ENCODE measurements around the gene APP.

Gene APP

DNA sequence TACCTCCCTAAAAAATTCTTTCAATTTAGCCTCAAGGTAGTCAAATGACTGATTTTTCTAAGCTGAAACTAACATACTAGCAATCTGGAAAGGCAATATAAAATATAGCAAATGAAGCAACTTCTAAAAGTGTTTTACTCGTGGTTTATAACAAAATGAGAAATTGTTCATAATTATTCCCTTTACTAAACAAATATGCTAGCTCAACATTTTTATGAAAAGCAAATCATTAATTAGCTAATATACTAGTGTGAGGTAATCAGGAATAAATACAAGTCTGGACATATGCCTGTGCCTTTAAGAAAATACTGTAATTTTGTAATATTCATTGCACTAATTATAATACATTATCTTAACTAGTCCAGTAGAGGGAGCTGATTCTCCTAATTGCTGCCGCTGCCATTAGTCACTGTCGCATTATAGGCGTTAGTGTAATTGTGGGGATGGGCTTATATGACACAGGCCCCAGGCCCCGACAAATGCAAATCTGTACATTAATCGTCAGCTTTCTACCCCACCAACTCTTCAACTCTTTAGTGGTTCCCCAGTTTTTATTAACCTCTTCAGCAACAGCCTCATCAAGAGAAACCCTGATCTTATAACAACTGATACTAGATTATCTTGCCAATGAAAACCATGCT is 274.9 kb downstream of the APP start:
- DNase-seq, result no peak

DNA sequence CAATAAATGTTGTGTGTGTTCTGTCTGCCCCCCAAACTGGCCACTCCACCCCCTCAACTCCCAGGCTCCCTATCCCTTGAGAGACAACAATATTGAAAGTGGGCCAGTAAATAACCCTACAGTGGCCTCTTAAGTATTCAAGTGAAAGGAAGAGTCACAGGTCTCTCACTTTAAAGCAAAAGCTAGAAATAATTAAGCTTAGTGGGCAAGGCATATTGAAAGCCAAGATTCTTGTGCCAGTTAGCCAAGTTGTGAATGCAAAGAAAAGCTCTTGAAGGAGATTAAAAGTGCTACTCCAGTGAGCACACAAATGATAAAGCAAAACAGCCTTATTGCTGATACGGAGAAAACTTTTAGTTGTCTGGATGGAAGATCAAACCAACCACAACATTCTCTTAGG is 277.4 kb downstream of the APP start:
- DNase-seq, result no peak

DNA sequence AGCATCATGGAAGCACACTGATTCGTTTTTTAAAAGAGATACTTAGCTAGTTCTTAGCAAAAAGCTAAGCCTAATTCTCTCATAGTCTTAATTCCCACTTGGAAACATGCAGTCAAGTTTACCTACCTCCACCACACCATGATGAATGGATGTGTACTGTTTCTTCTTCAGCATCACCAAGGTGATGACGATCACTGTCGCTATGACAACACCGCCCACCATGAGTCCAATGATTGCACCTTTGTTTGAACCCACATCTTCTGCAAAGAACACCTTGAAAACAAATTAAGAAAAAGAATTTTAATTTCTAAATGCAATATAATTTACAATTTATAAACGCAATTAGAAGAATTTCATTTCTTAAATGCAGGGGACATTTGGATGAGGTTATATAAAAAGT is 279.0 kb downstream of the APP start:
- no peak for DNase-seq

DNA sequence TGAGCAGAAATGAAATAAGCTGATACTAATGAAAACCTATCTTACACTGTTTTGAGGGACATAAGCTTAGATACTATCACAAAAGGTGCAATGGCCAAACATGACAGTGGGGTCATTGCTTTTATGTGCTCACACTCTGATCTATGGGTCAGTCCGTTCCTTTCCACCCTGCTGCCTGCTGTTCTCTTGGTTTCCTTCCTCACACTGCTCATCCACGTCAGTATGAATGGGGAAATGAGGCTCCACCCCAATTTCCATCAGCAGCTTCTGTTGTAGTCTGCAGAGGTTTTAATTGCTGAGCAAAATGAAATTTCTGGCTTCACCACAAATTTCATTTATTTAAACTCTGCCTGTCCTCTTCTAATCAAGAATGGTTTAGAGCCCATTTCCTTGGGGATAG is 280.6 kb downstream of the APP start:
- no peak for DNase-seq

DNA sequence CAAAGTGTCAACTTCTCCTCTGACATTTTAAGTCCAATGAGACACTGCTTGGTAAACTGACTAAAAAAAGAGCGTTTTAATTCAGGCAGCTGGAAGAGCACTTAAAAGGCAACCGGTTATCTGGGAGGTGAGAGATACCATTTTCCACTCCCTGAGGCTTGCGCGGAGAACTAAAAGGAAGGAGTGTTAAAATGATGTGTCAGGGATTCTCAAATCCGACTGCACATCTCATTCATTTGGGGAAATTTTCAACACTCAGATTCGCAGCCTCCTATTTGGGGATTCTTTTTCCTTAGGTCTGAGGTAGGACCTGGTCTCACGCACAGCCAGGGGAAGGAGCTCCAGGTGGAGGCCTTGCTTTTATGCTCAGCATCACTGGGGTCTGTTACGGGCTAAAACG is 281.9 kb downstream of the APP start:
- no peak for DNase-seq

DNA sequence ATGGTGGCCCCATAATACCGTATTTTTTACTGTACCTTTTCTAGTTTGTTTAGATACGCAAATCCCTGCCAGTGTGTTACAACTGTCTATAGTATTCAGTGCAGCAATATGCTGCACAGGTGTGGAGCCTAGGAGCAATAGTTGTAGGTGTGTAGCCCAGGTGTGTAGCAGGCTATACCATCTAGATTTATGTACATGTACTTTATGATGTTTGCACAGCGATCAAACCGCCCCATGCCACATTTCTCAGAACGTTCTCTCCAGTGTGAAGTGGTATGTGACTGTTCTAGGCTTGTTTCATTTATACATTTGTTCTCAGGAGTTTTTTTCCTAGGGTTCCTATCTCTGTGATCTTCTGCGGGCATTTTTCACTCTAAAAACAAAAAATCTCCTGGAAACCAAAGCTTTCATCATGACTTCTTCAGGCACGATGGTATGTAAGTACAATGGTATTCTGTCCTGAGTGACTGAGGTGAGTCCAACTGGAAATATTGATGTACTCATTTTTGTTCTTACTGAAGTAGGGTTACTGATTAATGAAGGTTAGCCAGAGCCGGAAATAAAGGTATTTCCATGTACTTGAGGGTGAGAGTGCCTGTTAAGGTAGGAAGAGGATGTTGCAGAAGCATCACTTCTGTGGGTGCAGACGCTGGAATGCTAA is 282.8 kb downstream of the APP start:
- DNase-seq, result no peak

DNA sequence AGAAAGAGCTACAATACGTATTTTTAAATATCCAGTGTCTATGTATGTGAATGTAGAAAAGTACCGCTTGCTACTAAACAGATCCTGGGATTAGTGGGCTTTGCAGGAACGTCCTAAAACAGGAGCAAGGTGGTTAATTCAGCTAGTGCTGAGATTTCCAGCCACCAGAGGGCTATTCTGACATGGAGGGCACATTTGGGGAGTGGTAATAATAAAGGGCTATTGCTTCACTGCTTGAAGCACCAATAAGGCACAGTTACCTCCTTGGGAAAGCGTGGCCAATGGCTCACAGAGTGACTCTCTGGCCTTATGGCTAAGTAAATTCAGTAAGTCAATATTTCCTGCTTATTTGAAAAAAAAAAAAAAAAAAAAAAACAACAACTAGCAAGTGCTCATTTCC is 283.4 kb downstream of the APP start:
- no peak for DNase-seq

DNA sequence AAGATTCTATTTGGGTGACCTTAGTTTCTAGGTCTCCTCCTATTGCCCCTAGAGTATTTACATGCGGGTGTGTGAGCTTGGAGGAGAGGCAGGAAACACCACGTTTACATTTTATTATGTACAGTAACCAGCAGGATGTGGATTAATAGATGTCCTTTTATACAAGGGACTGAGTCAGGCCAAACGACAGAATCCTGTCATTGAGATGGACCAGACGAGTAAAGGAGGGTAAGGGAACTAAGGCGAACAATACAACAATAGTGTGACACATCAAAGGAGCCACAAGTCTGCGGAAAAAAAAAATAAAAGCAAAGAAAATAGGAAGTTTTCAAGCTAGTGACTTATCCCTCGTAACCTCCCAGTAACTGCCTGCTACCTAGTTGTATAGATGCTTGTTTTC is 284.7 kb downstream of the APP start:
- DNase-seq, result no peak

DNA sequence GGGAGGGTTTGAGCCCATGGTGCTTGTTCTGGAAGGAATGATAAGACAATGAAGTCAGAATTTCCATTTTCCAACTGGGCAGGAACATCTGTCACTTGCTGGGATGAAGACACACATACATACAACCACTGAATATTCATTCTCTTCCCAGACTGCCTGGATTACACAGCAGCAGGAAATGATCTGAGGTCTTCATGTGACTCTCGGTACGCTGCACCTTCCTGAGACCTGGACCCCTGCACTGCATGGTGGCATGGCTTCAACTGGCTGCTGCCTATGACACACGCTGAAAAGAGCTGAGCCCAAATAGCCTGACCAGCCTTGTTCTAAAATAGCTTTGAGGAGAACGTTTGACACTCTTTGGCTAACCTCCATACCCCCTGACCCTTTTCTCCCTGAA is 285.2 kb downstream of the APP start:
- no peak for DNase-seq

DNA sequence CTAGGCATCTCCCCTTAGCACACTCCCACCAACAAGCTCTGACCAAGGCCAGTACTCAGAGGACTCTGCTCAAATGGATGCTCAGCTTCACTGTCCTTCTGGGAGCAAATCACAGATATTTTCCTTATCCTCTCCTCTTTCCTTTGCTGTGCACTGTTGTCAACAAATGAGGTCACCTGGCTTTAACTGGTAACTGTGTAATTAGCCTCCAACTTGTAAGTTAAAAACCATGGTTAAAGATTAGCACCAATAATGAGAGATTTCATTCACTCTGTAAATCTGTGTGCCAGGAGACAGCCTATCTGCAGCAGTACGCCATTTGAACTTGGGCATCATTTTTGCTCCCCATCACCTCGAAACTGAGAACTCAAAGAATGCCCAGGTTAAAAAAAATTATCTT is 286.3 kb downstream of the APP start:
- no peak for DNase-seq

DNA sequence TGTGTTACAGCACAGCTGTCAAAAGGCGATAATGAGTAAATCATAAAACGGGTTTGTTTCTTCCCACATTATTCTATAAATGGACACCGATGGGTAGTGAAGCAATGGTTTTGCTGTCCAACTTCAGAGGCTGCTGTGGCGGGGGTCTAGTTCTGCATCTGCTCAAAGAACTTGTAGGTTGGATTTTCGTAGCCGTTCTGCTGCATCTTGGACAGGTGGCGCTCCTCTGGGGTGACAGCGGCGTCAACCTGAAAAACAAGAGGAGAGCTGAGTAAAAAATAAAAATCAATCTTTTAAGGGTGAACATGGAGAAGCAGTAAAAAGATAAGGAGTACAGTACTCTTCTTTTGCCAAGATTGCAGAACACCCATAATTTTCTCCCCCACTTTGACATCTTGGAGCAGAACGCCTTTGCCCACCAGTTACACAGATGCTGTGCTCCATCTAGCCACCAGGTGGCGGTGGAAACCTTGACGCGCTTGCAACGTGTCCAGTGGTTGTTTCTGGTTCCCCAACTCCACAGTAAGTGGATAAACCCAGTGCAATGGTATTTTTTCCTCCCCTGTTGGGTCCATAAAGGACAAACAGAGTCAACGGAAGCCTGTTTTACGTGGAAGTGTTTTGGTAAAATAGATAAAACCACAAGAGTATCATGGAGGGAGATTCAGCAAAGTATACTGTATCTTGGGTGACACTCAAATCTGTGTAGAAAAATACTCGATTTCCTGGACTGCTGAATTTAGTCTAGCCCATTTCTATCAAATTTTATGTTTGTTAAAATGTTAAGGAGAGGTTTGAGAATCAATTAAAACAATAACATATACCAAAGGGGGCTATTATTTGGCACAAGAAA is 288.8 kb downstream of the APP start:
- DNase-seq, result peak; percentile 38 to 50

DNA sequence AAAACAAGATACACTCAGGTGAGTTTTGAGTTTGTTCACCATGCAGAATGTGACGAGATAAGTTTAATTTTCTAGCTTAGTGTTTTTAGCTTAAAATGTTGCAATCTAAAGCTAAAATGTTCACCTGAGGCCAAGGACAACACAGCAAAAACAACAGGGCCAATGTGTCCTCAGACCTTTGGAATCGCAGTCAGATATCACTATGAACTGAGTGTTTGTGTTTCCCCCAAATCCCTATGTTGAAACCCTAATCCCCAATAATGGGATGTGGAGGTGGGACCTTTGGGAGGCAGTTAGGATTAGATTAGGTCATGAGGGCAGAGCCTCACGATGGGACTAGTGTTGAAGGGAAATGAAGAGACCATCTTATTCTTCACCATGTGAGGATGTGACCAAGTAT is 291.4 kb downstream of the APP start:
- no peak for DNase-seq

DNA sequence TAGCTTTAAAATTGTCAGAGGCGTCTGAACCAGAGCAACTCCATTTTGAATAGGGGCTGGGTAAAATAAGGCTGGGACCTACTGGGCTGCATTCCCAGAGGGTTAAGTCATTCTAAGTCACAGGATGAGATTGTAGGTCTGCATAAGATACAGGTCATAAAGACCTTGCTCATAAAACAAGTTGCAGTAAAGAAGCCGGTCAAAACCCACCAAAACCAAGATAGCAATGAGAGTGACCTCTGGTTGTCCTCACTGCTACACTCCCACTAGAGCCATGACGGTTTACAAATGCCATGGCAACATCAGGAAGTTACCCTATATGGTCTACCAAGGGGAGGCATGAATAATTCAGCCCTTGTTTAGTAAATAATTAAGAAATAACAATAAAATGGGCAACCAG is 292.2 kb downstream of the APP start:
- no peak for DNase-seq

DNA sequence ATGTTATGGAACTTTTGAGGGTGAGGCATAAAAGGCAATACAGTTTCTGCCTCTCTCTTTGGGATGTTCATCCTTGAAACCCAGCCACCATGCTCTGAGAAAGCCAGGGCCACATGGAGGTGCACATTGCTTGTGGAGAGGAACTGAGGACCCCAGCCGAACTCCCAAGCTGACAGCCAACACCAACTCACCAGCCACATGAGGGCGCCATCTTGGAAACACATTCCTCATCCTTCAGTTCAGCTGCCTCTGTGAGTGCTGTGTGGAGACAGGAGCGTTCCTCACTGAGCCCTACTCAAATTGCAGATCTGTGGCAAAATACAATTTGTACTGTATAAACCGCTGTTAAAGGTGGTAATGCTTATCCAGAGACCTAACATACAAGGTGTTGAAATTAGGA is 298.3 kb downstream of the APP start:
- no peak for DNase-seq

DNA sequence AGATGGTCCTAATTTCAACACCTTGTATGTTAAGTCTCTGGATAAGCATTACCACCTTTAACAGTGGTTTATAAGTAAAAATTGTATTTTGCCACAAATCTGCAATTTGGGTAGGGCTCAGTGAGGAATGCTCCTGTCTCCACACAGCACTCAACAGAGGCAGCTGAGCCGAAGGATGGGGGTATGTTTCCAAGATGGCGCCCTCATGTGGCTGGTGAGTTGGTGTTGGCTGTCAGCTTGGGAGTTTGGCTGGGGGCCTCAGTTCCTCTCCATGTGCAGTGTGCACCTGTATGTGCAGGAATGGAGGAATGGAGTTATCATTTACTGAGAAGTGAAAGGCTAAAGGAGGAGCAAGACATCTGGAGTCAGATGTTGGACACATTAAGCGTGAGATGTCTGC is 299.0 kb downstream of the APP start:
- DNase-seq, result no peak

DNA sequence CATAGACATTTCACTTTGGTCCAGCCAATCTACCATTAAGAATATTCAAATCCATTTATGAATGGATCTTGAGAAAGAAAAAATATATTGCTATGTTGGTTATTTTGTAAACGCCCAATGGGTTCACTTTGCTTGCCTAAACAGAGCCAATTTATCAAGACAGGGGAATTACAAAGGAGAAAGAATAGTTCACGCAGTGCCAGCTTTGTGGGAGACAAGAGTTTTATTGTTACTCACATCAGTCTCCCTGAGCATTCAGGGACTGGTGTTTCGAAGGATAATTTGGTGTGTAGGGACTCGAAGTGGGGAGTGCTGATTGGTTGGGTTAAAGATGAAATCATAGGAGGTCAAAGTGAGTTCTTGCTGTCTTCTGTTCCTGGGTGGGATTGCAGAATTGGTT is 300.5 kb downstream of the APP start:
- no peak for DNase-seq

DNA sequence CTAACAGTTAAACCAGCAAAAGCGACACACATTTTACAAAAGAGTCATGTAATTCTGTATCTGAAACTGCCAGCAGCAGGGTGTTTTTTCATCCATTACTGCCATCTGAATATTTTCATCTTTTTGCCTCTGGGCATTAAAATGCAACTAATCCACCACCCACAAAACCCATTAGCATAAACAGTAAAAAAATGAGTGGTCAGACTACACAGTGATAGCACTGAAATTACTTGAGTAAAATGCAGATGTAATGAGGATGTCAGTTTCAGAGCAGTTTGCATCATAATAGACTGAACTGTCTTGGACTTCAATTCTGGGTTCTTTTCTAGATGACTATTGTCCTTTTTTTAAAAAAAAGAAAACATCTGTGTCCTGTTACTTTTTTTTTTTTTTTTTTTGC is 303.5 kb downstream of the APP start:
- no peak for DNase-seq

DNA sequence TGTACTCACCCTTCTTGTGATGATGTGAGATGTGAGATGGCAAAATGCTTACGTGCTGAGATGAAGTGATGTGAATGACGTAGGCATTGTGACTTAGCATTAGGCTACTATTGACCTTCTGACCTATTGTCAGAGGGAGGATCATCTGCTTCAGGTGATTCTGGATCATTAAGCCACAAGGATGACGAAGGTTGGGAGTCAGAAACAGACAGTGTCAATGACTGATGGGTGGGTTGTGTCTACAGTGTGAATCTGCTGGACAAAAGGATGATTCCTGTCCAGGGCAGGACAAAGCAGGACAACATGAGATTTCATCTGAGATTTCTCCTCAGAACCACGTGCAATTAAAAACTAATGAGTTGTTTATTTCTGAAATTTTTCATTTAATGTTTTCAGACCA is 306.8 kb downstream of the APP start:
- no peak for DNase-seq

DNA sequence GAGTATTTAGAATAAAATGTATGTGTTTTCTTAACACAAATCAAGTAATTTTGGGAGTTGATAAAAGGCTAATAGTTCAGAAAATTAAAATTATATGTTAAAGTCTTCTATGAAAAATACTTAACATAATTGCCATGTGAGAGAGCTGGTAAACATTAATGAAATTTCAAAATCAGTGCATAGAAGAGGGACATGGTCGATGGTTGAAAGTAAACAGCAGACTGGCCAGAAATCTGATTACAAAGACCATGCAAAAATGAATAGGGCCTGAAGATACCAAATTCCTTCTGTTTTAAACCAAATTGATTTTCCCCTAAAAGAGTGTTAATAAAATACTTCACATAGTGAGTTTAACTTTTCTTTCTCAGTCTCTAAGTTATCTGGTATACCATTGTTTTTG is 307.5 kb downstream of the APP start:
- DNase-seq, result no peak

DNA sequence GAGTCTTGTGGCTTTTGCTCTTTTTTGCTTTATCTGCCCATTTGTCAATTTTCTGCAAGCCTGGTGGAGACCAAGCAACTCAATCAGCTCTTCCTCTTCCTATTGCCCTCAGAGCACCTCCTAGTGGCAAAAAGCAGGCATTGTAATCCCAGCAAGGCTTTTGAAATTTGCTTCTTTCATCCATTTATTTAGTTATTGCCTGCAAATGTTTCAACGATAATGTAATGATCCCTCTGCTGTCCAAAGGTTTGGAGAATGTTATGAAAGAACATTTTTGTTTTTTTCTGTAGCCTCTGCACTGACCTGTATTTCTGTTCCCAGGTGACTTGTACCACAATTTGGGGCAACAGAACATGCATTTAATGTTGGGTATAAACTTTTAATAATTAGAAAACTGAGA is 308.0 kb downstream of the APP start:
- DNase-seq, result no peak

DNA sequence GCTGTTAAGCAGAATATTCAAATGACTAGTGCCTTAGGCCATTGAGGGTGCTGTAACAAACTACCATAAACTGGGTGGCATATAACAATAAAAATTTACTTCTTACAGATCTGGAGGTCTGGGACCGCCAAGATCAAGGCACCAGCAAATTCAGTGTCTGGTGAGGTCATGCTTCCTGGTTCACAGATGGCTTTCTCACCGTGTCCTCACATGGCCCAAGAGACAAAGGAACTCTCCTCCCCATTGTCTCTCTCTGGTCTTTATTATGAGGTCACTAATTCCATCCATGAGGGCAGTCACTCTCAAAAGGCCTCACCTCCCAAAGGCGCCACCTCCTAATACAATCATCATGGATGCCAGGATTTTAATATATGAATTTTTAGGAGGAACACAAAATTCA is 308.5 kb downstream of the APP start:
- DNase-seq, result no peak

DNA sequence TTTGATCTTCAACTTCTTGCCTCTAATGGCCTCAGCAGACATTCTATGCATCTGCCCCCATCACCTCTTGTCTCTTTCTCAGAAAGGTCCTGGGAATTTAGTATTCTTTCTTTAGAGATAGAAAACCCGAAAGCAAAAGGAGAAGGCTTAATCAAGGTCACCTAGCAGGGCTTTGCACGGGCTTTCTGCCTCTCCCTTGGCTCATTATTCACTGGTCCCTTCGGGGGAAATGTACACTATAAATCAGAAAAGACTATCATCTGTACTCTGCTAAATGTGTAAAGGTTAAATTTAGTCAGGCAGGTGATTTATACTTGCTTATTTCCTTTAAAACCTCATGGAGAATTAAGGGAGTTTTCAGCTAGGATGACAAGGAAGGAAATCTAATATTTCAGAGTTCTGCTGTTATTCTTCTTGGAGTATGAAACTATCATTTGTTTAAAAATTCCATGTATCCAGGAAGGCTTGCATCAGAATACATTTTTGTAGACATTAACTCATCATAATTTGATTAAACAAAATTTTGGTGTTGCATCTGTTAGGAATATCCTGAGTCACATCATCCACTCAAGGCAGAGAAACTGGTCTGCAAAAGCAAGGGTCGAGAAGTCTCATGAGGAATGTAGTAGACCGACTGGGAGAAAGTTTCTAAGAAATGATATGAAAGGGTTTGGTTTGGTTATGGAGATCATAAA is 311.2 kb downstream of the APP start:
- DNase-seq, result no peak

DNA sequence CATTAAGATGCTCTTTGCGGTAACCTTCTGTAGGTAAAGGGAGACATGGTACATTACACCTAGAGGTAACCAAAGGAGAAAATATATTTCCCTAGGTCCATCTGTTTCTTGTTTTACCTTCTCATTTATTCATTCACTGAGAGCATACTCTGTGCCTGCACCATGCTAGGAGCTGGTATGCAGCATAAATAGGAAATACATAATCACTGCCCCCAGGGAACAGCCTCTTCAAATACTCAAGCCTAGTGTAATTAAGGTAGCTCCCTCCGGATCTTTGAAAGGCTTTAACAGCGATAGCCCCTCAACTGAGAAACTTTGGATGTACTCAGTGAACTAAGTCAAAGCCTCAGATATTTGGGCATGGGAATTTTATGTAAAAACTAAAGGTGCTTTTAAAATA is 312.2 kb downstream of the APP start:
- DNase-seq, result no peak

Data from stimulated activated CD4-positive, alpha-beta T cell treated with anti-CD3 and anti-CD28 coated beads, Interleukin-4, amount 100 ng/mL, for 4 hours (primary cell).